SH-SY5Y (cell line): Measurements from ENCODE around the gene BRAP.

Experiments
- GATA2 ChIP-seq: IDR thresholded peaks from 2 replicates; pipeline ENCODE4 v1.6.1; 2011; ENCODE audit warnings: mild to moderate bottlenecking, low read depth, low read length
- GATA3 ChIP-seq: IDR thresholded peaks from 2 replicates; pipeline ENCODE4 v1.6.1; 2011; ENCODE audit warnings: low read depth, mild to moderate bottlenecking, low read length, moderate library complexity

GRCh38 chr12:111692575-111693210 lies 6.9 kb upstream of the BRAP start:
- TF ChIP-seq GATA3 = no peak
- TF ChIP-seq GATA2 = no peak
